ENCODE data around the gene RNF224.

Gene RNF224

DNA sequence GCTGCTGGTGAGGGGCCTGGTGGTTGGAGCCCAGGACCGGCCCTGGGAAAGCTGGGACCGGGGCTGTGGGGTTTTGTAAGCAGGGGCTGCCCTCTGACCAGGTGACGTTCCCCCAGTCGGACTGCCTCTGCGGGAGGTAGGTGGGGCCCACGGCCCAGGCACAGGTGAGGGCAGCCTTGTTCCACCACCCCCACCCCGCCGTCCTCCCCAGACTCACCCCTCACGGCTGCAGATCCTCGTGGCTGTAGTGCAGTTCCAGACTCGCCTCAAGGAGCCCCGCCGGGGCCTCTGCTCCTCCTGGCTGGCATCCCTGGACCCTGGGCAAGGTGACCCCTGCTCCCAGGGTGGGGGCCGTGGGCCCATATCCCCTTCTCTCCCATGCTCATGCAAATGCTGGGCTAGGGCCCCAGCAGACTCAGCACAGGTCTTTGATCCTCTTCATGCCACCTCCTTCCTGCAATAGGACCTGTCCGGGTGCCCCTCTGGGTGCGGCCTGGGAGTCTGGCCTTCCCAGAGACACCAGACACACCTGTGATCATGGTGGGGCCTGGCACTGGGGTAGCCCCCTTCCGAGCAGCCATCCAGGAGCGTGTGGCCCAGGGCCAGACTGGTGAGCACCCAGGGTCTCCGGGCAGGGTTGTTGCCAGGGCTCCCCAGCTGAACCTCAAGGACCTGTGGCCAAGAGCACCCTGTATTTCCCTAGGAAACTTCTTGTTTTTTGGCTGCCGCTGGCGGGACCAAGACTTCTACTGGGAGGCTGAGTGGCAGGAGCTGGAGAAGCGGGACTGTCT is 11.9 kb upstream of the RNF224 start:
- no peak for DNase-seq (ENCODE audit: low read depth)

DNA sequence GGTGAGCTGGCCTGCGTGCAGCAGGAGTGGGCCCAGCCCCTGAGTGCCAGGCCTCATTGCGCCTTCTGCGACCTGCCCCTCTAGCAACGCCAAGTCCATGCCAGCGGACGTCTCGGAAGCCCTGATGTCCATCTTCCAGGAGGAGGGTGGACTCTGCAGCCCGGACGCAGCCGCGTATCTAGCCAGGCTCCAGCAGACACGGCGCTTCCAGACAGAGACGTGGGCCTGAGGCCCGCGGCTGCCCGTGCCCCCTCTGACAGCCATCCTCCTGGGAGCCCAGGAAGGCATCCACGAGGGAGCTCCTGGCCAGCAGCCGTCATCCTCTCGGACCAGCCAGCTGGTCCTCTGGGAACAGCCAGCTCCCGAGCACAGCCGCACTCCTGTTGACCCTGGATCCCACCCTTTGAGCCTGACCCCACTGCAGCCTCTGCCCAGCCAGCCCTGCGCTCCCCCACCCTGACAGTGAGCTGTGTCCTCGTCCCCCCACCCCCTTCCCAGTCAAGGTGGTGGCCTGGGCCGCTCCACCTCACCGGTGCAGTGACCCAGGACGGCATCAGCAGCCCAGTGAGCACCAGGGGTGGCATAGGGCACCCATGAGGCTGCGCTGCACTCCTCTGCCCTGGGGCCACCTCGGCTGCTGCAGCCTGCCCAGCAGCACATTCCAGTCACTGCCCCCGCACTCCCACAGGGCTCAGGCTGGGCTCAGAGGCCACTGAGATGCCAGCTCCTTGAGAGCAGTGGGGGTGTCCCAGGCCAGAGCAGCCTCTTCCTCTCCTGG is 10.9 kb upstream of the RNF224 start:
- no peak for DNase-seq (ENCODE audit: low read depth)

DNA sequence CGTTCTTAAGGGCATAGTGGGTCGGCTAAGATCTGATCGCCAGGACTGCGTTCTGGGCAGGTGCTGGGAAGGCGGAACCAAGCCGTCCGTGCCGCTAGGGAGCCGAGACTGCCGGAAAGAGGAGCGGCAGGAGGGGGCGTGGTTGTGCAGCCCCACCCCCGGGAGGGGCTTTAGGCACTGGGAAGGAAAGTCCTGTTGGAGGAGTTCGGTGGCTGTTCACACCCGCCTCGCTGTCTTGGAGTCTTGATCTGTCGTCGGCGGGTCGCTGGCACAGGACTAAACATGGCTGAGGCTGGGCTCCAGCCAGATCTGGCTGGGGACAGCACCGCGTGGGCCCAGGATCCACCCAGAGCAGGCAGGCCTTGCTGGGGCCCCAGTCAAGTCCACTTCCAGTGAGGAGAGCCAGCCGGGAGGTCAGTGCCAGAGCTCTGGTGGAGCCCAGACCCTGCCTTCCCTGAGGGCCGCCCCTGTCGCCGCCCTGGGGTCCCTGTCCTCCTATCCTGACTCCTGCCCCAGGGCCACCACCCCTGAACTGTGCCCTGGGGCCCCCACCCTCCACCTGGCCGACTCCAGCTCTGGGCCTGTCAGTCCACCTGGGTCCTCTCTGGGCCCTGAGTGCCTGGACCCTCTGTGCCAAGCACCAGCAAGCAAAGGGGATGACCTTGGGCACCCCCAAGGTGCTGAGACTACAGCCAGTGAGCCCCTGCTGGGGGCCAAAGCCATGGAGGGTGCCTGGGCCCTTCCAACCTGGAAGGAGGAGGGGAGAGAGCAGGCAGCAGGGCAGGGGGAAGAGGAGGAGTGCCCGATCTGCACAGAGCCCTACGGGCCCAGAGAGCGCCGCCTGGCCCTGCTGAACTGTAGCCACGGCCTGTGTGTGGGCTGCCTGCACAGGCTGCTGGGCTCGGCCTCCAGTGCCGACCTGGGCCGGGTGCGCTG is 9.8 kb upstream of the RNF224 start:
- no peak for DNase-seq (ENCODE audit: low read depth)

DNA sequence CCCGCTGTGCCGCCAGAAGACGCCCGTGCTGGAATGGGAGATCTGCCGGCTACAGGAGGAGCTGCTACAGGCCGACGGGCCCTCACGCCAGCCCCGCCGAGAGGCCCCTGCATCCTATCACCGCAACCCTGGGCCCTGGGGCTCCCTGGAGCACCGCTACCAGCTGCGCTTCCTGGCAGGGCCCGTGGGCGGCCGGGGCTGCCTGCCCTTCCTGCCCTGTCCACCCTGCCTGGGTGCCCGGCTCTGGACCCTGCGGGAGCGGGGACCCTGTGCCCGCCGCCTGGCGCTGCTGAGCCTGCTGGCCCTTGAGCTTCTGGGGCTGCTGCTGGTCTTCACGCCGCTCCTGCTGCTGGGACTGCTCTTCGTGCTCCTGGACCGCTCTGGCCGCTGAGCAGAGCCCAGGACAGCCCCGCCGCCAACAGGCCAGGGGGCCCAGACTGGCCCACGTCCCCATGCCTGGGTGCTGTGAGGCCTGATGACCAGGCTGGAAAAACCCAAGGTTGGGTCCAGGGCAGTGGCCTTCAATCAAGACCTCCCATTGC is 9.0 kb upstream of the RNF224 start:
- DNase-seq (ENCODE audit: low read depth) = no peak

DNA sequence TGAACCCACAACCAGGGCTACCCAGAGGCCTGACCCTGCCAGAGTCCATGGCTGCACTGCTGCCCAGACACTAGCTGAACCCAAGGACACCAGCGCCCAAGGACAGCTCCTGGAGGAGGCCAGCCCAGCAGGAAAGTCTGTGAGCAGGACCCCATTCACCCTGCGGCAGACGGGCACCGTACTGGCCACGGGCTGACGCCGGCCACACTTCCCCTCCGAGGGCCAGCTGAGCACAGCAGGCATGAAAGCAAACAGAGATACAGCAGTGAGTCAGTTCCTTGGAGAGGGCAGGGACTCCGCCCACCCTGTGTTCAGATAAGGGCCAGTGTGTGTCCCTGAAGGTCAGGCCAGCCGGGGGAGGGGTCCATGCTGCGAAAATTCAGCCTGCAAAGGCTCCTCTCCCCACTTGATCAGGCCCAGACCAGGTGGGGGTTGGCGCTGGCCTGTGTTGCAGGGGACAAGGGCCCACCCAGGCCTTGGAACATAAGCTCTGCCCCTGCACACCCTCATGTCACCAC is 8.5 kb upstream of the RNF224 start:
- DNase-seq (ENCODE audit: low read depth) = no peak

DNA sequence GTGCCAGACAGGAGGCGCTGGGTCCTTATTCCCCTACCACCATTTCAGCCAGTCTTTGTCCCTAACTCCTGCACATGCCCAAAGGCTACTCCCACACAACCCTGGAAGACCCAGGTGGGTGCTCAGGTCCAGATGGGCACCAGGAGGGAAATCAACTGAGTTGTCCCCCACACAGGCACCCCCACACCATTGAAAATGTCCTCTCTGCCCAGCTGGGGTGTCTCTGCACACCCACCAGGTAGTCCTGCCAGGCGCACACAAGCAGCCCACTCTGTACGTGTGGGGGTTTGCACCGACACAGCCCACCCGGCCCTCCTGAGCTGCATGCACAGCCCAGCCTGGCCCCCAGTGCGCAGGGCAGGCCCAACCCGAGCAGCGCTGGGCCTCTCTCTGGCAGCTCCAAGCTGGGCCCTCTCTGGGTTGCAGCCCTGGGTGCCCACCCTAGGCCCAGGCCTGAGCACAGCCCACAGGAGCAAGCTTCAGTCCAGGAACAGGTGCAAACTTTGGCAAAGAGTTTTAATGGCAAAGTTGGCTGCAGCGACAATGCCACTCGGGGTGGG is 7.5 kb upstream of the RNF224 start:
- DNase-seq (ENCODE audit: low read depth) = no peak

DNA sequence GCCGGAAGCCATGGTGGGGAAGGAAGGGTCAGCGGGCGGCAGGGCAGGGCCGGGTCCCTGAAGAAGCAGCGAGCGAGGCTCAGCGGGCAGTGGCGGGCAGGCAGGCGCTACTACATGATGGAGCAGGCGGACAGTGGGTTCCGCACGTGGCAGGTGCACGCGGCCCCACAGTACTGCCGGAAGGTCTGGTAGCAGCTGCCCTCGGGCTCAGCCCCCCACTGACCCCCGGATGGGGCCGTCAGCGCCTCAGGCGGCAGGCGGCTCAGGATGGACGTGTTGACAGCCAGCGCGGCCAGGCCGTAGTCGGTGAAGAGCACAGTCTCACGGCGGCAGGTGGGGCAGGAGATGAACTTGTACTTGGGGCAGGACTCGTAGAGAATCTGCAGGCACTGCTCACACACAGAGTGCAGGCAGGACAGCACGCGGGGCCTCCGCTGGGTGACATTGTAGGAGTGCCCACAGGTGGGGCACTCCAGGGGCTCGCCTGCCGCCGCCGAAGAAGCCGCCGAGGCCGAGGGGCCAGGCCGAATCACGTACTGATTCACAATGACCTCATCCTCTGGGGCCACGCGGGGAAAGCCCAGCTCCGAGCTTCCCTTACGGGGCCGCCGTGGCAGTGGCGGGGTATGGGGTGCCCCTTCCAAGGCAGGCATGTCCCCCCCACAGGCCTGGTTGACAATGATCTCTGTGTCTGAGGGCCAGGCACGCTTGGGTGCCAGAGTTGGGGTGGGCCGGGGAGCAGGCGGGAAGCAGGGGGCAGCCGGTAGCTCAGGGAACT is 6.8 kb upstream of the RNF224 start:
- no peak for DNase-seq (ENCODE audit: low read depth)

DNA sequence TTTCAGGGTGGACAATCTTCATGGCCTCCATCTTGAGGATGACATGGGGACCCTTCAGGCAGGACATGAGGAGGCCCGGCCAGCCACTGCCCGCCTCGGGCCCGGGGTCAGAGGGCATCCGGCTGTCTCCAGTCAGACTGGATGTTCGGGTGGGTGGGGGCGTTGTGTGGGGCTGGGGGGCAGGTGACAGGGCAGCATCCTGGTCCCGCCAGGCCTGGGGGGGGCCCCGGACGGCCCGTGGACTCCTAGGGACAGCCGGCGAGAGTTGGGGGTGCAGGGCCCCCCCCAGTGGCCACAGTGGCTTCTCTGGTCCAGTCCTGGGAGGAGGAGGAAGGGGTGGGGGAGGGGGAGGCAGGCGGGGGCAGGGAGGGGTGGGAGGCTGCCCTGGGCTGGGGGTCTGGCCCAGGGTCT is 6.2 kb upstream of the RNF224 start:
- DNase-seq (ENCODE audit: low read depth) = no peak

DNA sequence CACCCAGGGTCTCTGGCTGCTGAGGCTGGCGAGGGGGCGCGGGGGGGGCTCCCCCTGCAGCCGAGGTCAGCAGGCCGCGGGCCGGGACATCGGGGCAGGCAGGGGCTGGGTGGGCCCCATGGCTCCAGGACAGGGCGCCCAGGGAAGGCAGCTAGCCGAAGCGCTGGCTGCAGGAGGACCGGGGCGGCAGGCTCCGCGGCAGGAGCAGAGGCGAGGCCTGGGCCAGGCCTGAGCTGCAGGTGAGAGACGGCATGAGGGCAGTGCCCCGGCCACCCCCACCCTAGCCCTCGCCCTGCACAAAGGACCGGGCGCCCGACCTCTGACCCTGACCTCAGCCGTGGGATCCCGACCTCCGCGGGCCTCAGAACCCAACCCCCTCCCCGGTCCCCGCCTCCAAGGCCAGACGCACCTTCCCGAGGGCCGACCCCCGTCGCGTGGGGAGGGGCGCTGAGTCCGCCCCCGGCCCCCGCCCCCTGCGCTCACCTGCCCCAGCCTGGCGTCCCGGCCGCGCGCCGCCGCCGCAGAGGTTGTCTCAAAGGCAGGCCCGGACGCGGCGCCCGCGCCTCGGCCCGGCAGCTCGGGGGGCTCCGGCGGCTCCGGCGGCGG is 5.7 kb upstream of the RNF224 start:
- DNase-seq (ENCODE audit: low read depth) = no peak

DNA sequence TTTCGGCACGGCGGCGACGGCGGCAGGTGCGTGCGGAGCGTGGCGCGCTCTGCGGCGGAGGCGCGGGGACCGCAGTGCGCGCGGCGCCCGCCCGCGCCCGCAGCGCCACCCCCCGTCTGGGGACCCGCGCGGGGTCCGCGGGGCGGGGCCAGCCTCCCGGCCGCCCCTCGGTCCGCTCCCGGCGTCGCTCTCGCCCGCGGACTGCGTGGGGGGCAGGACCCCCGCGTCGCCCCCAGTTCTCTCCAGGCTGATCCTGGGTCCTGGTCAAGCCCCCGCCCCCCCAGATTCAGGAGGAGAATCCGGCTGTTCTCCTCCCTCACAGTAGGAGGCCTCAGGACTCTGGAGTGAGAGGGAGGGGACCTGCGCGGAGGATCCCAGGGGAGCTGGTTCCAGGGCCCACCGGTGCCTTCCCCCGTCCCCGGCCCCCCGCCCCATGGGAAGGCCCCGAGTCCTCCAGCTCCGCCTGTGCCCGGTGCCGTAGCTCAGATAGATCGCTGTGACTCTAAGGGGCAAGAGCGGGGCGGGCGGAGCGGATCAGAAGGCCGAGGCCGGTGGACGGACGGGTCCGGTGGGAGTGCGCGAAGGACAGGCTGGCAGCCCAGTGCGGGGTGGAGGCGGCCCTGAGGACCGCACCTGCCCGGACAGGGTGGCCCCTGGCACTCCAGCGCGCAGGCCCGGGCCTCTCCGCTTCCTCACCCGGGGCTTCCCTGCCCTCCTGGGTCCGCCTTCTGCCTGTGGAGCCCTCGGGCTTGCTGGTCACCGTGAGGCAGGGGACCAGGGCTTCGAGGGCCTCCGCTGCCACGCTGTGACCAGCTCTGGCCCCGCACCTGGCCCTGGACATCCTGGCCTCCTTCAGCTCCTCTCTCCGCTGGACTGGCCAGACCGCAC is 4.9 kb upstream of the RNF224 start, which contains the start of gene RNF208:
RNF208 (minus strand) TSS at position 51 of the 888 bp plus-strand sequence. CDS start 1,028 bp downstream, outside the sequence.
- DNase-seq (ENCODE audit: low read depth) = no peak

DNA sequence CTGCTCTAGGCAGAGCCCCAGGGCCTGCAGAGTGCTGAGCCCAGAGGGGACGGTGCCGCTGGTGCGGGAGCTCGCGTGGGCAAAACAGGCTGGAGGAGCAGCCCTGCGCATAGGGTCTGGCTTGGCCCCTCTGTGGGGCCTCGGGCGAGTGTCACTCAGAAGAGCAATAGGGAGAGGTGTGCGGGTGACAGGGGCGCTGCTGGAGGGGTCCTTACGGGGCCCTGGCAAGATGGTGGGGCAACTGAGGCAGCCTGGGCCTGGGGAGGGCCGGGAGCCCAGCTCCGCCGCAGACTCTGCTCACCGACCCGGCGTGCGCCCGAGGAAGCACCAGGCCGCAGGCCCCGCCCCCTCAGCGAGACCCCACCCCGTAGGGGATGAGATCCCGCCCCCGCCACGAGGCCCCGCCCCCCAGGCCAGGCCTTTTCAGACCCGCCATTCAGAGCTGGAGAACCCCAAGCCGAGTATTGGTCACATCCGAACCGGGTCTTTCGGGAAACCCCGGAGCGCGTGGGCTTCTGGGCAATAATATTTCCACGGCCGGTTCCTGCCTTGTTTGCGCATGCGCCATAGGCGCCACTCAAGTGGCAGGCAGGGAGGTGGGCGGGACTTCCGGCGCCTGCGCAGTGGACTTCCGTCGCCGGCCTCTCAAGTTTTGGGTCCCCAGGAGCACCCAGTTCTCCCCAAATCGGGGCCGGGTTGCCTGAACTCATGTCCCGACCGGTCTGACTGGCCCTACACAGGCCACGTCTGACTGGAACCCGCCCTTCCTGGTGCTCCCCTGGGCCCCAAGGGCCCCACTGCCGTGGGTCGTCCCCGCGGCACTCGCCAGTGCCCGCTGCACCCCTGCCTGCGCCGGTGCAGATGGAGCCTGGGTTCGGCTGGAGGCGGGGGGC is 4.0 kb upstream of the RNF224 start:
- DNase-seq (ENCODE audit: low read depth) = peak; percentile 98

DNA sequence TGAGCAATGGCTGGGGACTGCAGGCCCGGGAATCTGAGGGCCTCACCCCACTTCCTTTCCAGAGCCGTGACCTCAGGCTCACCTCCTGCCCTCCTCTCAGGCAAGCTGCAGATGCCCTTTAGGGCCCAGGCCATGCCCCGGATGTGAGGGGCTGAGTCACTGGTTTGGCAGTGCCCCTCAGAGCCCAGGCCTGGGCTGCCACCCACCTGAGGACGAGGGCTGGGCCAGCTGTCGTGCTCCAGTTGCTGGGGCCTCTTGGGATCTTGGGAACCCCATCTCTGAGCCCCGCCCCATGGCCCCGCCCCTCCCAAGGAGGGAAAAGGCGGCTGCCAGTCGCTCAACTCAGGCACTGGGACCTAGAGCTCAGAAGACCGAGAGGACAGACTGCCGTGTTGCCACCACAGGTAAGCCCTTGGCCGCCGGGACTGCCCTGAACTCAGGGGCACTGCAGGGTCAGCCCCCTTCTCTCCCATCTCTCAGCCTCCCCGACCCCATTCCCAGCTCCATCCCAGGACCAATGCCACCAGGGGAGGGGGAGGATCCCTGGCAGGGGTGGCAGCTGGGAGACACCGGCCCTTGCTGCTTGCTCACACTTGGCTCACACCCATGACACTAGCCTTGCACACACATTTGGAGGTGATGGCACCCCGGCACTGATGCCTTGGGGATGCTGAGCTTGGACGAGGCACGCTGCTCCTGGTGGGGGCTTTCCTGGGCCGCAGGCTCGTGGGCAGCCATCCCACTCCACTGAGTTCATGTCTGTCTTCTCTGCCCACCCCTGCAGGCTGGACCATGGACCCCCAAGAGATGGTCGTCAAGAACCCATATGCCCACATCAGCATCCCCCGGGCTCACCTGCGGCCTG is 2.2 kb upstream of the RNF224 start, which contains the start of gene CYSRT1:
CYSRT1 (plus strand) TSS at position 345 of the 865 bp plus-strand sequence; CDS start at position 793, 448 bp downstream.
- no peak for DNase-seq (ENCODE audit: low read depth)

DNA sequence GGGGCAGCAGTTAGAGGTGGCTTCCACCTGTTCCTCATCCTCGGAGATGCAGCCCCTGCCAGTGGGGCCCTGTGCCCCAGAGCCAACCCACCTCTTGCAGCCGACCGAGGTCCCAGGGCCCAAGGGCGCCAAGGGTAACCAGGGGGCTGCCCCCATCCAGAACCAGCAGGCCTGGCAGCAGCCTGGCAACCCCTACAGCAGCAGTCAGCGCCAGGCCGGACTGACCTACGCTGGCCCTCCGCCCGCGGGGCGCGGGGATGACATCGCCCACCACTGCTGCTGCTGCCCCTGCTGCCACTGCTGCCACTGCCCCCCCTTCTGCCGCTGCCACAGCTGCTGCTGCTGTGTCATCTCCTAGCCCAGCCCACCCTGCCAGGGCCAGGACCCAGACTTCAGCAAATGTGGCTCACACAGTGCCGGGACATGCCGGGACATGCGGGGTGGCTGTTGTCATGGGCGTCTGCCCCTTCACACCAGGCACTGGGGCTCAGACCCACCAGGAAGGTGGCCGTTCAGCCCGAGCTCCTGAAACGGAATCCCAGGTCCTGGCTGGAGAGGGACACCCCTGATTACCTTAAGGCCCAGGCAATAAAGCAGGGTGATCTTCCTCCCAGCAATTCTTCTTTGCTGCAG is 1.5 kb upstream of the RNF224 start:
- no peak for DNase-seq (ENCODE audit: low read depth)

DNA sequence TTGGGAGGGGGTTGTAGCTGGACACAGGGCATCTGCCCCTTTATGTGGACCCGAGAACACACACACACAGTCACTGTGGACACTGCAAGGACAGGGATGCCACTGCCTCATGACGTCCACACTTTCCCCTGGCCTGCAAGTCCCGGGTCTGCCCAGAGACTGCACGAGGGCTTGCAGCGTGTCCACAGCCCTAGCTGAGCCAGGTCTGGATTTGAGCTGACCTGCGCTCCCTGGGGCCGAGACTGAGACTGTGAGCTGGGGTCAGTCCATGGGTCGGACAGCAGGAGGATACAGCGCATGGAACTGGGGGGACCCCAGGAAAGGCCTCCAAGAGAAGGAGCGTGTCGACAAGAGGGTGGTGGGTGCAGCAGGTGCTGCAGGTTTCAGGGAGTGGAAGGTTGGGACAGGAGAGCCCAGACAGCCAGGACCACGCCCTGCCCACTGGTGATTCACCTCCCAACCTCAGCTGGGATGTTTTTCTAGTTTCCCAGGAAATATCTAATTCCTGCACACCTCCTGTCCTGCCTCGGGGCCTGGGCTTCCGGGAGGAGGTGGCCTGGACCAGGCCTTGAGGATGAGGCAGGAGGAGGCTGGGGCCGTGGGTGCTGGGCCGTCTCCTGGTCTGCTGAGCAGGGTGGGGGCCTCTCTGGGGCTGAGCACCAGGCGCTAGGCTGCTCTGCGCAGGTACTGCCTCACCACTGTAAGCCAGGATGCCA is 806 bp upstream of the RNF224 start:
- no peak for DNase-seq (ENCODE audit: low read depth)

DNA sequence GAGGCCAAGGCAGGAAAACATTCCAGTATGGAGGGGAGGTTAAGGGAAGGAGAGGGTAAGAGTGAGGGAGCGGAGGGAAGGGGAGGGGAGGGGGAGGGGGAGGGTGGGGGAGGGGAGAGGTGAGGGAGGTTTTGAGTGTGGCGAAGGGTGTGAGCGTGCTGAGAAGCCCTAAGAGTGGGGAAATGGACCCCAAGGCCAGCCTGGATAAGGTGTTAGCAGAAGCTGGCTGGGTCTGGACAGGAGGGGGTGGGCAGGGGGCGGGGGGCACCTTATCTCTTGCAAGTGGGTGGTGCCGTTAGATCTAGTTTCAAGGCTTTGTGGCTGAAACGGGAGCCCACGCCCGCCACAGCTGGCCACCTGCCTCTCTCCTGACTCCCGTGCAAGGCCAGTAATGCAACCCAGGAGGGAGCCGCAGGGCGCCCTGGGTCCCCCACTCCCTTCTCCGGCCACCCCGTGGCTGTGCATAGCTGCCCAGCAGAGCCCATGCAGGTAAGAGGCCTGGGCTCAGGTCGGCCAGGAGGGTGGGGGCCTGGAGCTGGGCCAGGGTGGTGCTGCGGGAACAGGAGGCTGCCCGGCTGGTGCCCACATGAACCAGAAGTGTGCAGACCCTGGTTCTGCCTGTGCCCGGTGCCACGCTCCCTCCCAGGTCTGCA is 677 bp downstream of the RNF224 start:
- no peak for DNase-seq (ENCODE audit: low read depth)

Measured in stimulated activated CD4-positive, alpha-beta T cell treated with anti-CD3 and anti-CD28 coated beads, Interleukin-2, amount 100 ng/mL, for 4 hours (primary cell).